Left lung (tissue), 10 donors: ENCODE measurements around the gene VGLL4. TPM values are rescaled to one million over a fixed set of nuclear protein-coding genes. Genes with fewer than 3 reads are reported as not detected.

ENCODE experiments used
- ATAC-seq: fragments of 200-7000 bp; cut with Tn5 transposase; one replicate; pipeline ENCODE4 v1.9.1; 2020; ENCODE audit warnings: moderate library complexity
- DNase-seq, 4 donors: peaks; one replicate each; pipeline ENCODE4 v3.0.0-alpha.2; 2013 to 2020
- H3K27ac ChIP-seq, 2 donors: fragments of 200-600 bp; sonication (generic) in 1 of 2; one replicate each; pipeline versions ENCODE4 v1.5.0 to v1.8.0; 2020 to 2021
- H3K27me3 ChIP-seq, 2 donors: fragments of 200-600 bp; sonication (generic) in 1 of 2; one replicate each; pipeline versions ENCODE4 v1.5.0 to v1.8.0; 2020 to 2021
- H3K36me3 ChIP-seq, 2 donors: fragments of 200-600 bp; sonication (generic) in 1 of 2; one replicate each; pipeline versions ENCODE4 v1.5.0 to v1.8.0; 2020 to 2021
- H3K4me1 ChIP-seq, 2 donors: fragments of 200-600 bp; one replicate each; pipeline ENCODE4 v1.8.0; 2021
- H3K4me3 ChIP-seq, 2 donors: fragments of 200-600 bp; sonication (generic) in 1 of 2; one replicate each; pipeline versions ENCODE4 v1.5.0 to v1.8.0; 2020 to 2021; ENCODE audit warnings: mild to moderate bottlenecking in 1 of 2
- H3K9me3 ChIP-seq, 2 donors: fragments of 200-600 bp; sonication (generic) in 1 of 2; one replicate each; pipeline versions ENCODE4 v1.5.0 to v1.8.0; 2020 to 2021
- CTCF ChIP-seq, 2 donors: fragments of 200-600 bp; sonication (generic) in 1 of 2; IDR thresholded peaks; one replicate each; pipeline versions ENCODE4 v1.5.0 to v1.8.0; 2021; ENCODE audit warnings: antibody characterized with exemption in 2 of 2
- intact Hi-C, 2 donors: fragments of 100-400 bp; cut with DNase I; formaldehyde crosslinking; loops; one replicate each; pipeline versions ENCODE4 v1.11.2 to v1.14.2; 2022
- polyA plus RNA-seq, 6 donors: library from polyadenylated mRNA; unstranded; fragments of 120-200 nt; gene quantifications; one replicate each; pipeline ENCODE4 v1.2.1, GENCODE V29; 2013; ENCODE audit not compliant: insufficient read length in 6 of 6
- total RNA-seq, 2 donors: library from RNA; stranded (reverse); fragmentation: NEBNext Ultra II Directional; extraction: Animal tissue kit (Norgen Biotek cat#: 25700); gene quantifications; one replicate each; pipeline ENCODE4 v1.2.1, GENCODE V29; 2021
- donor health status: DM: no; HTN: yes; CAD: no.
- donor health status: DM: no; HTN: no; CAD: no.

VGLL4 gene
- total and polyA plus RNA-seq, 8 donors: 40.2 to 115 (median 106) TPM

- no peak overlapping the region for H3K27ac ChIP-seq
- no peaks in the 10 kb centered on the region for H3K36me3 ChIP-seq
- H3K9me3 ChIP-seq: no peaks in the 10 kb centered on the region
- H3K4me1 ChIP-seq: peaks cover 14 to 31% of the 10 kb centered on the region in 2 donors
- DNase-seq (no peak), ATAC-seq (no peak)
- H3K4me3 ChIP-seq: no peak overlapping the region
- TF ChIP-seq CTCF (IDR thresholded peaks at IDR 0.05): no peak
- intact Hi-C loops: no loop called here
- H3K27me3 ChIP-seq: no peaks in the 10 kb centered on the region
Measured at GRCh38 chr3:11609481-11609880, 34.2 kb downstream of the VGLL4 start.

GRCh38 chr3:11607816-11608215 lies 35.9 kb downstream of the VGLL4 start:
- DNase-seq (peak in 1 of 4 donors; percentile 69), ATAC-seq (no peak)
- Histone ChIP-seq H3K4me1 (peaks cover 8 to 31% of the 10 kb centered on the region in 2 donors), H3K9me3 (no peaks in the 10 kb centered on the region), H3K36me3 (no peaks in the 10 kb centered on the region), H3K27ac (peak overlapping the region; percentile 28 to 33), H3K4me3 (no peak overlapping the region), H3K27me3 (no peaks in the 10 kb centered on the region)
- TF ChIP-seq CTCF (IDR thresholded peaks at IDR 0.05): no peak
- intact Hi-C loops: no loop called here

- Histone ChIP-seq H3K27ac (peak overlapping the region; percentile 28 to 33), H3K36me3 (no peaks in the 10 kb centered on the region), H3K9me3 (no peaks in the 10 kb centered on the region), H3K27me3 (no peaks in the 10 kb centered on the region), H3K4me1 (peaks cover 6 to 37% of the 10 kb centered on the region in 2 donors), H3K4me3 (no peak overlapping the region)
- intact Hi-C loops: no loop called here
- no peak for DNase-seq
- ATAC-seq: no peak
- no peak for TF ChIP-seq CTCF (IDR thresholded peaks at IDR 0.05)
Measured at GRCh38 chr3:11606865-11607440, 36.8 kb downstream of the VGLL4 start.

- no peak overlapping the region for H3K4me3 ChIP-seq
Measured at GRCh38 chr3:11606090-11606784, 37.5 kb downstream of the VGLL4 start.

More at GRCh38 chr3:11606090-11606784, 37.5 kb downstream of the VGLL4 start:
- H3K27ac ChIP-seq: no peak overlapping the region
- H3K4me1 ChIP-seq: peaks cover 6 to 42% of the 10 kb centered on the region in 2 donors
- DNase-seq: no peak
- no peak for ATAC-seq
- no peaks in the 10 kb centered on the region for H3K9me3 ChIP-seq
- no peaks in the 10 kb centered on the region for H3K27me3 ChIP-seq
- H3K36me3 ChIP-seq: peaks cover 0 to 6% of the 10 kb centered on the region in 2 donors
- intact Hi-C loops: no loop called here
- no peak for TF ChIP-seq CTCF (IDR thresholded peaks at IDR 0.05)
